CD4-positive, alpha-beta T cell treated with Interleukin-1 beta for 1 hour (primary cell): ENCODE data around the gene PTPRCAP.
A peak's percentile ranks its signal among the peaks of the same experiment; 100 is the strongest.
"Not testable (repeated sequence)": the region's sequence is repeated elsewhere in the genome, so short reads cannot be mapped to it uniquely, and the experiment has no call there.

Experiments used
- DNase-seq, 2 donors: peaks; one replicate each; pipeline ENCODE4 v3.0.0-alpha.2; 2020 to 2022

The PTPRCAP gene

GRCh38 chr11:67437082-67437808 is at the start of gene PTPRCAP:
Gene PTPRCAP, minus strand, starts transcription at chr11:67437682. Its CDS starts 63 bp downstream, at chr11:67437619.
- DNase-seq, result peak; percentile 73 to 75

GRCh38 chr11:67486481-67487195 is 49.2 kb upstream of the PTPRCAP start:
- peak in 1 of 2 donors; percentile 40 for DNase-seq

GRCh38 chr11:67485873-67486361 is 48.4 kb upstream of the PTPRCAP start:
- DNase-seq, result peak; percentile 66 to 78

GRCh38 chr11:67484847-67485311 is 47.4 kb upstream of the PTPRCAP start:
- DNase-seq, result peak; percentile 66 to 70

- DNase-seq, result peak; percentile 27 to 63
Observed at GRCh38 chr11:67483831-67484665, 46.6 kb upstream of the PTPRCAP start.

GRCh38 chr11:67482827-67483798 is 45.6 kb upstream of the PTPRCAP start, which contains the start of gene AIP:
Gene AIP, plus strand, starts transcription at chr11:67483026. Its CDS starts 133 bp downstream, at chr11:67483159.
- DNase-seq, result peak; percentile 97 to 98

GRCh38 chr11:67482275-67482826 is 44.9 kb upstream of the PTPRCAP start:
- no peak for DNase-seq

- DNase-seq, result not testable (repeated sequence)
Observed at GRCh38 chr11:67477344-67478050, 40.0 kb upstream of the PTPRCAP start.

- DNase-seq, result not testable (repeated sequence)
Observed at GRCh38 chr11:67476692-67477091, 39.2 kb upstream of the PTPRCAP start.

- no peak for DNase-seq
Observed at GRCh38 chr11:67472882-67473281, 35.4 kb upstream of the PTPRCAP start.

- no peak for DNase-seq
Observed at GRCh38 chr11:67470337-67471002, 33.0 kb upstream of the PTPRCAP start.

GRCh38 chr11:67469508-67469811 is 32.0 kb upstream of the PTPRCAP start:
- DNase-seq, result no peak

- DNase-seq, result peak; percentile 93 to 94
Observed at GRCh38 chr11:67468759-67469507, 31.5 kb upstream of the PTPRCAP start, which contains the start of gene TMEM134. Gene TMEM134, minus strand, starts transcription at chr11:67469251. Its CDS starts 59 bp downstream, at chr11:67469192.

GRCh38 chr11:67468456-67468758 is 30.9 kb upstream of the PTPRCAP start:
- no peak for DNase-seq

GRCh38 chr11:67468056-67468455 is 30.6 kb upstream of the PTPRCAP start:
- no peak for DNase-seq

GRCh38 chr11:67466962-67467771 is 29.7 kb upstream of the PTPRCAP start:
- no peak for DNase-seq

- no peak for DNase-seq
Observed at GRCh38 chr11:67466367-67466766, 28.9 kb upstream of the PTPRCAP start.

GRCh38 chr11:67465530-67465929 is 28.0 kb upstream of the PTPRCAP start:
- DNase-seq, result not testable (repeated sequence)

GRCh38 chr11:67465189-67465510 is 27.7 kb upstream of the PTPRCAP start:
- no peak for DNase-seq
